RWPE2 (cell line): ENCODE measurements around the gene TACC2.

Experiments
- ATAC-seq: fragments of 200-7000 bp; cut with Tn5 transposase; 3 replicates; pipeline ENCODE4 v1.9.1; 2021; ENCODE audit warnings: low read depth
- DNase-seq: peaks from one replicate; pipeline ENCODE4 v3.0.0-alpha.2; 2020; ENCODE audit warnings: low spot score
- H3K27ac ChIP-seq: fragments of 450-650 bp; 2 replicates; pipeline ENCODE4 v1.5.1; 2017; ENCODE audit warnings: mild to moderate bottlenecking; ENCODE audit not compliant: poor library complexity, severe bottlenecking
- H3K27me3 ChIP-seq: fragments of 250-450 bp; sonication (Bioruptor Pico); 2 replicates; pipeline ENCODE4 v1.5.1; 2021; ENCODE audit warnings: mild to moderate bottlenecking, moderate library complexity; ENCODE audit not compliant: insufficient read depth, poor library complexity, severe bottlenecking
- H3K36me3 ChIP-seq: fragments of 250-450 bp; sonication (Bioruptor Pico); 2 replicates; pipeline ENCODE4 v1.5.1; 2020; ENCODE audit warnings: low read depth, mild to moderate bottlenecking, moderate library complexity
- H3K4me1 ChIP-seq: fragments of 250-450 bp; sonication (Bioruptor Pico); 2 replicates; pipeline ENCODE4 v1.5.1; 2021; ENCODE audit warnings: mild to moderate bottlenecking, moderate library complexity; ENCODE audit not compliant: insufficient read depth, poor library complexity, severe bottlenecking
- H3K4me3 ChIP-seq: fragments of 250-450 bp; sonication (Bioruptor Pico); 2 replicates; pipeline ENCODE4 v1.5.1; 2021; ENCODE audit warnings: mild to moderate bottlenecking, moderate library complexity; ENCODE audit not compliant: severe bottlenecking
- H3K9me3 ChIP-seq: fragments of 250-450 bp; sonication (Bioruptor Pico); 2 replicates; pipeline ENCODE4 v1.5.1; 2021; ENCODE audit warnings: mild to moderate bottlenecking, moderate library complexity; ENCODE audit not compliant: severe bottlenecking
- CTCF ChIP-seq: fragments of 450-650 bp; IDR thresholded peaks from one replicate; pipeline ENCODE4 v1.5.1; 2017; ENCODE audit warnings: mild to moderate bottlenecking, moderate library complexity; ENCODE audit not compliant: poor library complexity, severe bottlenecking

The TACC2 gene

GRCh38 chr10:122232769-122233168 is 243.8 kb downstream of the TACC2 start:
- H3K27ac ChIP-seq: no peak overlapping the region
- H3K9me3 ChIP-seq: no peaks in the 10 kb centered on the region

GRCh38 chr10:122233857-122234348 is 244.9 kb downstream of the TACC2 start:
- Histone ChIP-seq H3K4me3 (no peak overlapping the region), H3K27ac (no peak overlapping the region), H3K27me3 (no peaks in the 10 kb centered on the region), H3K36me3 (peaks cover 57% of the 10 kb centered on the region), H3K9me3 (no peaks in the 10 kb centered on the region), H3K4me1 (no peaks in the 10 kb centered on the region)
- ATAC-seq (no peak), DNase-seq (no peak)
- TF ChIP-seq CTCF: no peak

More at GRCh38 chr10:122232769-122233168, 243.8 kb downstream of the TACC2 start:
- no peaks in the 10 kb centered on the region for H3K4me1 ChIP-seq
- no peak for TF ChIP-seq CTCF
- DNase-seq: no peak
- no peak for ATAC-seq
- no peaks in the 10 kb centered on the region for H3K27me3 ChIP-seq
- H3K4me3 ChIP-seq: no peak overlapping the region
- peaks cover 57% of the 10 kb centered on the region for H3K36me3 ChIP-seq

GRCh38 chr10:122234416-122234815 is 245.5 kb downstream of the TACC2 start:
- no peaks in the 10 kb centered on the region for H3K4me1 ChIP-seq

GRCh38 chr10:122236690-122237306 is 247.8 kb downstream of the TACC2 start:
- no peak for TF ChIP-seq CTCF
- no peaks in the 10 kb centered on the region for H3K27me3 ChIP-seq
- no peaks in the 10 kb centered on the region for H3K9me3 ChIP-seq
- no peak overlapping the region for H3K27ac ChIP-seq
- H3K36me3 ChIP-seq: peaks cover 57% of the 10 kb centered on the region
- DNase-seq (no peak), ATAC-seq (no peak)
- H3K4me1 ChIP-seq: no peaks in the 10 kb centered on the region
- no peak overlapping the region for H3K4me3 ChIP-seq

More at GRCh38 chr10:122234416-122234815, 245.5 kb downstream of the TACC2 start:
- ATAC-seq (no peak), DNase-seq (no peak)
- Histone ChIP-seq H3K9me3 (no peaks in the 10 kb centered on the region), H3K36me3 (peaks cover 60% of the 10 kb centered on the region), H3K27me3 (no peaks in the 10 kb centered on the region), H3K27ac (no peak overlapping the region), H3K4me3 (no peak overlapping the region)
- no peak for TF ChIP-seq CTCF

- Histone ChIP-seq H3K27ac (no peak overlapping the region), H3K9me3 (no peaks in the 10 kb centered on the region), H3K4me1 (no peaks in the 10 kb centered on the region), H3K36me3 (peaks cover 60% of the 10 kb centered on the region), H3K4me3 (no peak overlapping the region), H3K27me3 (no peaks in the 10 kb centered on the region)
- TF ChIP-seq CTCF: no peak
- ATAC-seq (no peak), DNase-seq (no peak)
Measured at GRCh38 chr10:122237331-122237990, 248.5 kb downstream of the TACC2 start.
